ENCODE measurements around the gene NGRN. TPM values are rescaled to one million over a fixed set of nuclear protein-coding genes. Genes with fewer than 3 reads are reported as not detected.
A peak's percentile ranks its signal among the peaks of the same experiment; 100 is the strongest.
"Not testable (repeated sequence)": the region's sequence is repeated elsewhere in the genome, so short reads cannot be mapped to it uniquely, and the experiment has no call there.

The NGRN gene
- total and polyA plus RNA-seq, 11 donors: 93.2 to 149 (median 119) TPM

GRCh38 chr15:90300988-90301706 lies 35.7 kb downstream of the NGRN start:
- Histone ChIP-seq H3K27me3 (no peaks in the 10 kb centered on the region), H3K4me3 (no peak overlapping the region), H3K36me3 (no peaks in the 10 kb centered on the region), H3K9me3 (peaks cover 0 to 5% (median 0%) of the 10 kb centered on the region in 12 donors), H3K4me1 (peaks cover 0 to 22% (median 10%) of the 10 kb centered on the region in 12 donors), H3K27ac (peak overlapping the region in 2 of 12 donors; percentile 26 to 30)
- intact Hi-C loops (cut with DNase I): no loop called here
- 61 to 74% (median 63%) methylated on average over 16 to 21 of the region's 21 CpGs for WGBS, 4 donors
- DNase-seq (peak; percentile 51 to 85 (median 75)), ATAC-seq (peak in 3 of 4 donors; percentile 54 to 74 (median 72))
- TF ChIP-seq POLR2A (IDR thresholded peaks at IDR 0.05) (no peak), CTCF (IDR thresholded peaks at IDR 0.05) (peak; percentile 52 to 85 (median 79))

DNA sequence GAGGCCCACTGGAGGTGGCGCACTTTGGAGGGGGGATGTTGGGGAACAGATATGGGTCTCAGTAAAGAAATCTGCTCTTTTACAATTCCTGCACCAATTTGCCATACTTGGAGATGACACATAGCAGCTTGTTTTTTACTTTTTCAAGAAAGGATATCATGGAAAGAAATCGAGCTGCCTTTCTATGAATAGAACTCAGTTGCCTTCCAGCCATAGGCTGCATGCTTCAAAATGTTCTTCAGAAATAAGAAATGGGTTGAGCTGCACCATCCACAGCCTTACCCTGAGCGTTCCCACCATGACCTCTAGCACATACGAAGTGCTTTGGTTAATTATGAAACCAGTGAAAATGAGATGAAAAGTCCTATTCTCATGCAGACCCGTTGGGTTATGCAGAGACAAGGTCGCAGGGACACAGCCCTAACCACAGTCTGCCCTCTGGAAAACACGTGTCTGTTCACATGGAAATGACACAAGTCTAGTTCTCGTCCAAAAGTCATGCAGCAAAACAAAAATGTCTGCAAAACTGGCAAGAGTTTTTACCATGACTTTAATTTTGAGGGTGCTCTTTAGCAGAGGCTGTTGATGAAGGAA lies 36.3 kb downstream of the NGRN start:
- Histone ChIP-seq H3K27me3 (no peaks in the 10 kb centered on the region), H3K4me1 (peaks cover 0 to 26% (median 11%) of the 10 kb centered on the region in 12 donors), H3K36me3 (no peaks in the 10 kb centered on the region), H3K27ac (peak overlapping the region in 2 of 12 donors; percentile 26 to 30), H3K9me3 (peaks cover 0 to 5% (median 0%) of the 10 kb centered on the region in 12 donors), H3K4me3 (no peak overlapping the region)
- intact Hi-C loops (cut with DNase I): no loop called here
- ATAC-seq: peak in 1 of 4 donors; percentile 30
- WGBS, 4 donors: 71 to 80% (median 77%) methylated on average over 8 of the region's 8 CpGs
- DNase-seq: no peak
- TF ChIP-seq CTCF (IDR thresholded peaks at IDR 0.05): no peak

DNA sequence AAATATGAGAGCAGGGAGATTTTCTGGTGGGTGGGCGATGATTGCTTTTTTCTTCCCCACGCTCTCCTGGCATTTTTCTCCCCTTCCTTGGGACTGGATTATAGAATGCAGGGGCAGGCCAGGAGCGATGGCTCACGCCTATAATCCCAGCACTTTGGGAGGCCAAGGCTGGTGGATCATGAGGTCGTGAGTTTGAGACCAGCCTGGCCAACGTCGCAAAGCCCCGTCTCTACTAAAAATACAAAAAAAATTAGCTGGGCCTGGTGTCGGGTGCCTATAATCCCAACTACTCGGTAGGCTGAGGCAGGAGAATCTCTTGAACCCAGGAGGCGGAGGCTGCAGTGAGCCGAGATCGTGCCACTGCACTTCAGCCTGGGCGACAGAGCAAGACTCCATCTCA lies 39.9 kb downstream of the NGRN start:
- H3K4me1 ChIP-seq: peaks cover 0 to 26% (median 11%) of the 10 kb centered on the region in 12 donors
- H3K27me3 ChIP-seq; H3K36me3 ChIP-seq; DNase-seq; ATAC-seq; H3K4me3 ChIP-seq; intact Hi-C loops (cut with DNase I); H3K27ac ChIP-seq; H3K9me3 ChIP-seq: not testable (repeated sequence)
- 94 to 97% (median 95%) methylated on average over 14 of the region's 14 CpGs for WGBS, 4 donors

- WGBS, 4 donors: 84 to 90% (median 85%) methylated on average over 3 of the region's 3 CpGs
- intact Hi-C loops (cut with DNase I): no loop called here
- H3K36me3 ChIP-seq: no peaks in the 10 kb centered on the region
- ATAC-seq (no peak), DNase-seq (no peak)
- peaks cover 0 to 25% (median 10%) of the 10 kb centered on the region in 12 donors for H3K4me1 ChIP-seq
- H3K27ac ChIP-seq: peak overlapping the region in 1 of 12 donors; percentile 13
- H3K9me3 ChIP-seq: no peaks in the 10 kb centered on the region
- H3K4me3 ChIP-seq: no peak overlapping the region
- H3K27me3 ChIP-seq: no peaks in the 10 kb centered on the region
- TF ChIP-seq CTCF (IDR thresholded peaks at IDR 0.05) (no peak), POLR2A (IDR thresholded peaks at IDR 0.05) (no peak)
Measured at GRCh38 chr15:90305932-90306331, 40.5 kb downstream of the NGRN start.
